Mesothelial cell of epicardium (in vitro differentiated cells): ENCODE results near the gene LAMTOR3. TPM values are rescaled to one million over a fixed set of nuclear protein-coding genes. Genes with fewer than 3 reads are reported as not detected.

ENCODE experiments used
- DNase-seq, 2 experiments: peaks; one replicate each; pipeline ENCODE4 v3.0.0; 2021; ENCODE audit warnings: low spot score in 2 of 2; ENCODE audit not compliant: unreplicated experiment in 2 of 2
- H3K27ac Mint-ChIP-seq: 2 replicates; pipeline ENCODE4 v1.8.0; 2021; ENCODE audit warnings: mixed read lengths
- H3K27me3 Mint-ChIP-seq: 2 replicates; pipeline ENCODE4 v1.8.0; 2021; ENCODE audit warnings: low read depth, mixed read lengths
- H3K36me3 Mint-ChIP-seq: 2 replicates; pipeline ENCODE4 v1.8.0; 2021; ENCODE audit warnings: mixed read lengths
- H3K4me1 Mint-ChIP-seq: 2 replicates; pipeline ENCODE4 v1.8.0; 2021; ENCODE audit warnings: mixed read lengths
- H3K4me3 Mint-ChIP-seq: 2 replicates; pipeline ENCODE4 v1.8.0; 2021; ENCODE audit warnings: mild to moderate bottlenecking, moderate library complexity, mixed read lengths
- H3K9me3 Mint-ChIP-seq: 2 replicates; pipeline ENCODE4 v1.8.0; 2021; ENCODE audit warnings: mixed read lengths
- CTCF ChIP-seq: fragments of 200-600 bp; sonication (generic); IDR thresholded peaks from one replicate; pipeline ENCODE4 v1.5.0; 2021; ENCODE audit warnings: antibody characterized with exemption; ENCODE audit not compliant: unreplicated experiment
- total RNA-seq: library from RNA; stranded (reverse); gene quantifications from 3 replicates; pipeline ENCODE4 v1.2.1, GENCODE V29; 2021

Gene LAMTOR3
- total RNA-seq, 1 donor from 2014 or later = 42.4 TPM

GRCh38 chr4:99863804-99864203, 30.4 kb downstream of the LAMTOR3 start:
- DNase-seq = no peak
- no peak overlapping the region for H3K27ac Mint-ChIP-seq

DNA sequence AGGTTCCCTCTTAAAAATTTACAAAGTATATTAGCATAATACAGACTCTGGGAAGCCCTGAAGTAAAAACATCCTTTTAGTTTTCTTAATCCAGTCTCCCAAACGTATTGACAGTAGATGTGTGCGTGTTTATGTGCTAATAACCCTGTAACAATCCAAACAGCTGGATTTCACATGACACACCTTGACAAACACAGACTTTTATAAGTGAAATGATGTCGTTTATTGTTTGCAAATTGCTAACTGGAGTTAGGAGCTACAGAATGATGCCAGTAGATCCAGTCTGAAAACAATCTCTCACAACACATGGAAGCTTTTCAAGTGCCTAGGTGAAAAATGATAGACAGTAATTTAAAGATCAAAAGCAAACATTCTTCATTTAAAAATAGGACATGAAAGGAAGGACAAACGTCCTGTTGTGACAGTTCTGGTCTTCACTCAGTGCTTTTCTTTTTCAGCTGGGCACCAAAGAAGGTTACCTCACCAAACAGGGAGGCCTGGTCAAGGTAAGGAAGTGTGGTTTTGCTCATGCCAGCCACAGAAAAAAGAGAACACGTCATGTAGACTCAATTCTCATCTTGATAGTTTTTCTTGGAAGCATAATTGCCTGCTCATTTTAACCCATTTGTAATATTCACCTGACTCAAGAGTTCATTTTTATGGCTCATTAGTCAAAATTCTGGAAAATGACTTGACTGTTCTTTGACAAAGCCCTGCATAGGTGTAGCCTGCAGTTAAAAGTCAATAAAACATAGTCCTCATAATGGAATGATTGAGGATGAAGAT, 32.9 kb downstream of the LAMTOR3 start:
- Mint-ChIP-seq H3K4me3 (no peak overlapping the region), H3K4me1 (peaks cover 12% of the 10 kb centered on the region), H3K27ac (no peak overlapping the region), H3K36me3 (no peaks in the 10 kb centered on the region), H3K27me3 (no peaks in the 10 kb centered on the region), H3K9me3 (no peaks in the 10 kb centered on the region)
- DNase-seq = no peak
- no peak for TF ChIP-seq CTCF

More at GRCh38 chr4:99863804-99864203, 30.4 kb downstream of the LAMTOR3 start:
- H3K4me3 Mint-ChIP-seq = no peak overlapping the region
- no peak for TF ChIP-seq CTCF
- H3K4me1 Mint-ChIP-seq = peaks cover 17% of the 10 kb centered on the region
- H3K27me3 Mint-ChIP-seq = no peaks in the 10 kb centered on the region
- H3K36me3 Mint-ChIP-seq = no peaks in the 10 kb centered on the region
- H3K9me3 Mint-ChIP-seq = no peaks in the 10 kb centered on the region

DNA sequence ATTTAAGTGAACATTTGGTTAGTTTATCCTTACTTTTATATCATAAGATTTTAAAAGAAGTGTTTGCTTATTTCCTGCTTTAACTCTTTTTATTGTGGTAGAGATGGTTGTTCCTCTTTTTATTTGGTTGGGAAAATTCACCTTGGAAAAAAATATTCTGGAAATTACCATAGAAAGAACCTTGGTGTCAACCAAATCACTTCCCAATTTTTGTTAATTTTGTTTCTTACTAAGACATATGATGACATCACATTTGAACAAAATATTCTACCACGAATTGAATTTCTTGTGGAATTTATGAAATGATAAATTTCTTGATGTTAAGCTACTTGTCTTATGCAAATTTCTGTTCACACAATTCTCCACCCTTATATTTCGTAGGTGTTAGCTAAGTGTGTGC, 33.7 kb downstream of the LAMTOR3 start:
- DNase-seq = no peak
- Mint-ChIP-seq H3K36me3 (no peaks in the 10 kb centered on the region), H3K27ac (no peak overlapping the region), H3K9me3 (no peaks in the 10 kb centered on the region), H3K27me3 (no peaks in the 10 kb centered on the region), H3K4me3 (no peak overlapping the region), H3K4me1 (peaks cover 15% of the 10 kb centered on the region)
- no peak for TF ChIP-seq CTCF

- Mint-ChIP-seq H3K27ac (no peak overlapping the region), H3K36me3 (no peaks in the 10 kb centered on the region), H3K9me3 (no peaks in the 10 kb centered on the region), H3K27me3 (no peaks in the 10 kb centered on the region), H3K4me3 (no peak overlapping the region), H3K4me1 (peaks cover 10% of the 10 kb centered on the region)
- TF ChIP-seq CTCF = no peak
- DNase-seq = no peak
These were observed 34.6 kb downstream of the LAMTOR3 start for GRCh38 chr4:99859618-99860017.

DNA sequence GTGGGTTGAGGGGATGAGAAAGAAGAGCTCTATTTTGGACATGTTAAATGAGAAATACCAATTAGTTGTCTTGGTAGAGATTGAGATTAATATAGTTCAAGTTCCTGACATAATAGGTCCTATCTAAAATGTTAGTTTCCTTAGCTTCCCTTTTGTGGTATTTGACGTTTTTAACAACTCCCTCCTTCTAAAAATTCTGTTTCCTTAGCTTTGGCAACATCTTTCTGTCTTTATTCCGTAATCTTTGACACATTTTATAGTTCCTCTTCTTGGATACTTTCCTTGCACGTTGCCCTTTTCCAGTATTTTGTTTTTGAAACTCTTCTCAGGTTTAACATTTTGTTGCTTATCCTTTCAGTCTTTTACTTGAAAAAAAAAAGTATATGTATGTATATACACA, 36.9 kb downstream of the LAMTOR3 start:
- TF ChIP-seq CTCF = no peak
- no peak for DNase-seq
- H3K4me3 Mint-ChIP-seq = no peak overlapping the region

More for the DNA sequence above, 36.9 kb downstream of the LAMTOR3 start:
- H3K4me1 Mint-ChIP-seq = peaks cover 10% of the 10 kb centered on the region
- no peak overlapping the region for H3K27ac Mint-ChIP-seq
- H3K9me3 Mint-ChIP-seq = no peaks in the 10 kb centered on the region
- no peaks in the 10 kb centered on the region for H3K36me3 Mint-ChIP-seq
- H3K27me3 Mint-ChIP-seq = no peaks in the 10 kb centered on the region
